Panc1 (cell line): ENCODE results near the gene COL4A1. TPM values are rescaled to one million over a fixed set of nuclear protein-coding genes. Genes with fewer than 3 reads are reported as not detected.

ENCODE experiments used
- ATAC-seq: fragments of 200-7000 bp; cut with Tn5 transposase; 2 replicates; pipeline ENCODE4 v1.9.1; 2020; ENCODE audit warnings: mild to moderate bottlenecking, moderate library complexity
- BruUV-seq: library from RNA; stranded (reverse); fragments of 400-500 nt; replicated peaks from 2 replicates; lab custom pipeline; 2021; lab: Mats Ljungman, UMichigan
- CTCF ChIA-PET: fragments of 300-600 bp; sonication (Branson Sonifier 250); formaldehyde crosslinking; loops from one replicate; lab custom pipeline; 2022; ENCODE audit warnings: antibody characterized with exemption; lab: Charles Lee
- POLR2A ChIA-PET: fragments of 300-600 bp; sonication (Branson Sonifier 250); formaldehyde crosslinking; loops from one replicate; lab custom pipeline; 2022; ENCODE audit warnings: antibody characterized with exemption; lab: Charles Lee
- DNase-seq: peaks from one replicate; pipeline ENCODE4 v3.0.0-alpha.2; 2010; ENCODE audit warnings: low read depth, low spot score
- H3K27ac ChIP-seq: 2 replicates; pipeline ENCODE4 v1.5.1; 2011; ENCODE audit warnings: mild to moderate bottlenecking, low read length, inconsistent platforms
- H3K27me3 ChIP-seq: fragments of 200-500 bp; sonication (Bioruptor generic); 2 replicates; pipeline ENCODE4 v1.6.0; 2014; ENCODE audit warnings: low read length, inconsistent platforms; ENCODE audit not compliant: control insufficient read depth, insufficient read depth
- H3K36me3 ChIP-seq: fragments of 200-500 bp; sonication (Bioruptor generic); 2 replicates; pipeline ENCODE4 v1.5.1; 2014; ENCODE audit warnings: inconsistent platforms, mild to moderate bottlenecking, low read length, moderate library complexity; ENCODE audit not compliant: control insufficient read depth, insufficient read depth
- H3K4me1 ChIP-seq: 2 replicates; pipeline ENCODE4 v1.5.1; 2011; ENCODE audit warnings: inconsistent platforms, mild to moderate bottlenecking, low read length, moderate library complexity; ENCODE audit not compliant: control insufficient read depth, insufficient read depth
- H3K4me3 ChIP-seq, 2 experiments: 2 replicates each; pipeline ENCODE4 v1.5.1; 2011 to 2012; ENCODE audit warnings: low read depth in 2 of 2, low read length in 2 of 2, mild to moderate bottlenecking in 2 of 2, inconsistent platforms in 1 of 2, moderate library complexity in 1 of 2
- H3K9me3 ChIP-seq: fragments of 200-500 bp; sonication (Bioruptor generic); 2 replicates; pipeline ENCODE4 v1.5.1; 2014; ENCODE audit warnings: low read depth, mild to moderate bottlenecking, inconsistent platforms, low read length, moderate library complexity; ENCODE audit not compliant: control insufficient read depth, insufficient read depth
- POLR2AphosphoS5 ChIP-seq: IDR thresholded peaks from 2 replicates; pipeline ENCODE4 v1.6.1; 2012; ENCODE audit warnings: mild to moderate bottlenecking, low read depth, low read length, moderate library complexity
- SIN3A ChIP-seq: IDR thresholded peaks from 2 replicates; pipeline ENCODE4 v1.6.1; 2012; ENCODE audit warnings: low read depth, mild to moderate bottlenecking, low read length, moderate library complexity, borderline replicate concordance; ENCODE audit not compliant: insufficient read depth
- TCF7L2 ChIP-seq: IDR thresholded peaks from 2 replicates; pipeline ENCODE4 v1.6.1; 2011; ENCODE audit warnings: mild to moderate bottlenecking, low read depth, low read length, inconsistent platforms
- in situ Hi-C: cut with HindIII; loops from 2 replicates; pipeline ENCODE4 v1.10.0; 2016; ENCODE audit warnings: low sequenced_read_pairs, low pct_unique_long_range_greater_than_20kb
- intact Hi-C: fragments of 100-400 bp; cut with micrococcal nuclease; formaldehyde crosslinking; loops from one replicate; pipeline ENCODE4 v1.10.0; 2022; ENCODE audit not compliant: unreplicated experiment
- total RNA-seq: library from RNA; stranded (reverse); gene quantifications from one replicate; pipeline ENCODE4 v1.2.1, GENCODE V29; 2021; ENCODE audit not compliant: unreplicated experiment
- TF ChIP-seq, protein P1 (sequence below), 2 experiments: IDR thresholded peaks; 2 replicates each; pipeline ENCODE4 v1.6.1; 2011 to 2012; ENCODE audit warnings: low read depth in 2 of 2, control low read depth in 1 of 2, low read length in 1 of 2, mild to moderate bottlenecking in 1 of 2, moderate library complexity in 1 of 2; ENCODE audit not compliant: insufficient read depth in 1 of 2
- TF ChIP-seq, protein P2 (sequence below): fragments of 450-650 bp; IDR thresholded peaks from 2 replicates; pipeline ENCODE4 v1.5.1; 2017; ENCODE audit warnings: mild to moderate bottlenecking

COL4A1 gene
- total RNA-seq, 1 experiment from 2014 or later = 1.1 TPM

DNA sequence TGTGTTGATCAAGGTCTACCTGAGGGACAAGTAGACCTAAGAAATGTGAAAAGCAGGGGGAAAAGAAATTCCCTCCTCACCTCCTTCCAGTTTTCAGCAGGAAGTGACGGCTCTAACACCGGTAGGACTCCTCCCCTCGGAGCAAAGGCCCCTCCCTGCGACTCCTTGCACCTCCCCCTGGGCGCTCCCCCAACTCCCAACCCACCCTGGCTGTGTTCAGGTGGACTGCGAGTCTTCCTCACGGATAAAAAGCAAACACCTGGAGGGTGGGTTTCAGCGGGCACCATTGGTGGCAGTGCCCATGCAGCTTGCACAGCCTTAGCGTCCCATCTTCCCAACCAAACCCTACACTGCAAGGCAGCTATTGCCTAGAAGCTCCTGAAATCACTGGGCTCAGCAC, 124.5 kb downstream of the COL4A1 start:
- Histone ChIP-seq H3K4me1 (no peaks in the 10 kb centered on the region), H3K4me3 (no peak overlapping the region), H3K27ac (no peak overlapping the region), H3K36me3 (no peaks in the 10 kb centered on the region), H3K27me3 (no peaks in the 10 kb centered on the region), H3K9me3 (no peaks in the 10 kb centered on the region)
- BruUV-seq = no TSS peak
- DNase-seq (no peak), ATAC-seq (no peak)
- TF ChIP-seq TCF7L2 = no peak
- TF ChIP-seq, protein P1, sequence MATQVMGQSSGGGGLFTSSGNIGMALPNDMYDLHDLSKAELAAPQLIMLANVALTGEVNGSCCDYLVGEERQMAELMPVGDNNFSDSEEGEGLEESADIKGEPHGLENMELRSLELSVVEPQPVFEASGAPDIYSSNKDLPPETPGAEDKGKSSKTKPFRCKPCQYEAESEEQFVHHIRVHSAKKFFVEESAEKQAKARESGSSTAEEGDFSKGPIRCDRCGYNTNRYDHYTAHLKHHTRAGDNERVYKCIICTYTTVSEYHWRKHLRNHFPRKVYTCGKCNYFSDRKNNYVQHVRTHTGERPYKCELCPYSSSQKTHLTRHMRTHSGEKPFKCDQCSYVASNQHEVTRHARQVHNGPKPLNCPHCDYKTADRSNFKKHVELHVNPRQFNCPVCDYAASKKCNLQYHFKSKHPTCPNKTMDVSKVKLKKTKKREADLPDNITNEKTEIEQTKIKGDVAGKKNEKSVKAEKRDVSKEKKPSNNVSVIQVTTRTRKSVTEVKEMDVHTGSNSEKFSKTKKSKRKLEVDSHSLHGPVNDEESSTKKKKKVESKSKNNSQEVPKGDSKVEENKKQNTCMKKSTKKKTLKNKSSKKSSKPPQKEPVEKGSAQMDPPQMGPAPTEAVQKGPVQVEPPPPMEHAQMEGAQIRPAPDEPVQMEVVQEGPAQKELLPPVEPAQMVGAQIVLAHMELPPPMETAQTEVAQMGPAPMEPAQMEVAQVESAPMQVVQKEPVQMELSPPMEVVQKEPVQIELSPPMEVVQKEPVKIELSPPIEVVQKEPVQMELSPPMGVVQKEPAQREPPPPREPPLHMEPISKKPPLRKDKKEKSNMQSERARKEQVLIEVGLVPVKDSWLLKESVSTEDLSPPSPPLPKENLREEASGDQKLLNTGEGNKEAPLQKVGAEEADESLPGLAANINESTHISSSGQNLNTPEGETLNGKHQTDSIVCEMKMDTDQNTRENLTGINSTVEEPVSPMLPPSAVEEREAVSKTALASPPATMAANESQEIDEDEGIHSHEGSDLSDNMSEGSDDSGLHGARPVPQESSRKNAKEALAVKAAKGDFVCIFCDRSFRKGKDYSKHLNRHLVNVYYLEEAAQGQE (IDR thresholded peaks at IDR 0.05; ENCODE audit: insufficient read depth in 1 of 2, low read depth in 2 of 2, low read length in 1 of 2) = no peak
- TF ChIP-seq, protein P2, sequence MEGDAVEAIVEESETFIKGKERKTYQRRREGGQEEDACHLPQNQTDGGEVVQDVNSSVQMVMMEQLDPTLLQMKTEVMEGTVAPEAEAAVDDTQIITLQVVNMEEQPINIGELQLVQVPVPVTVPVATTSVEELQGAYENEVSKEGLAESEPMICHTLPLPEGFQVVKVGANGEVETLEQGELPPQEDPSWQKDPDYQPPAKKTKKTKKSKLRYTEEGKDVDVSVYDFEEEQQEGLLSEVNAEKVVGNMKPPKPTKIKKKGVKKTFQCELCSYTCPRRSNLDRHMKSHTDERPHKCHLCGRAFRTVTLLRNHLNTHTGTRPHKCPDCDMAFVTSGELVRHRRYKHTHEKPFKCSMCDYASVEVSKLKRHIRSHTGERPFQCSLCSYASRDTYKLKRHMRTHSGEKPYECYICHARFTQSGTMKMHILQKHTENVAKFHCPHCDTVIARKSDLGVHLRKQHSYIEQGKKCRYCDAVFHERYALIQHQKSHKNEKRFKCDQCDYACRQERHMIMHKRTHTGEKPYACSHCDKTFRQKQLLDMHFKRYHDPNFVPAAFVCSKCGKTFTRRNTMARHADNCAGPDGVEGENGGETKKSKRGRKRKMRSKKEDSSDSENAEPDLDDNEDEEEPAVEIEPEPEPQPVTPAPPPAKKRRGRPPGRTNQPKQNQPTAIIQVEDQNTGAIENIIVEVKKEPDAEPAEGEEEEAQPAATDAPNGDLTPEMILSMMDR = no peak
- TF ChIP-seq POLR2AphosphoS5 = no peak
- TF ChIP-seq SIN3A = no peak
- intact Hi-C loops = no loop called here
- in situ Hi-C loops = no loop called here
- ChIA-PET POLR2A (no interaction called here), CTCF (no interaction called here)

DNA sequence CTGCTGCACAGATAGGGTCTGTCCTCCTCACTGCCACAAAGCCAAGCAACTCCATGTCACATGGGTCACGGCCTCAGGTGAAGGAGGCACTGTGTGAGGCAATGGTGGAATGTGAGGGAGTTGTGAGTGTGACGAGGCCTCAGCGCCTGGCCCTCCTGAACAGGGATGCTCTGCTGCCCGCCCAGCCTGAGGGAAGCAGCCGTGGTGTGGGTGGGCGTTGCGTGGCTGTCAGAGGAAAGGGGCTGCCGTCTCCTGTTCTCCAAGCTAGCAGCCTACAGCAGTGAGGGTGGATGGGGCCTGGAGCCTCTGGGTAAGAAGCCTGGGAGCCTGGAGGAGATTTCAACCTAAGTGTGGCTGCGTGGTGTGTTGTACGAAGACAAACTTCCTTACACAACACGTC, 125.0 kb downstream of the COL4A1 start:
- no peak for ATAC-seq
- intact Hi-C loops (no loop called here), in situ Hi-C loops (no loop called here)
- Histone ChIP-seq H3K4me1 (no peaks in the 10 kb centered on the region), H3K9me3 (no peaks in the 10 kb centered on the region), H3K4me3 (no peak overlapping the region), H3K27me3 (no peaks in the 10 kb centered on the region), H3K36me3 (no peaks in the 10 kb centered on the region), H3K27ac (no peak overlapping the region)
- POLR2A ChIA-PET = no interaction called here
- TF ChIP-seq, protein P2 = no peak
- TF ChIP-seq SIN3A = no peak
- TF ChIP-seq, protein P1 (IDR thresholded peaks at IDR 0.05; ENCODE audit: insufficient read depth in 1 of 2, low read depth in 2 of 2, low read length in 1 of 2) = no peak
- TF ChIP-seq TCF7L2 = no peak
- no peak for TF ChIP-seq POLR2AphosphoS5
- DNase-seq = no peak
- no TSS peak for BruUV-seq
- CTCF ChIA-PET = no interaction called here
